DND-41 (cell line): ENCODE measurements around the gene OST4.
A peak's percentile ranks its signal among the peaks of the same experiment; 100 is the strongest.

Experiments
- ATAC-seq: fragments of 200-7000 bp; cut with Tn5 transposase; 3 replicates; pipeline ENCODE4 v1.9.1; 2021; ENCODE audit warnings: low read depth; ENCODE audit not compliant: insufficient read depth
- DNase-seq: peaks from one replicate; pipeline ENCODE4 v3.0.0-alpha.2; 2020
- H2AFZ ChIP-seq: 2 replicates; pipeline ENCODE4 v1.6.0; 2012; ENCODE audit warnings: low read depth, low read length
- H3K27ac ChIP-seq: 2 replicates; pipeline ENCODE4 v1.5.1; 2012; ENCODE audit warnings: low read length, inconsistent platforms
- H3K27me3 ChIP-seq: fragments of 200-600 bp; sonication (generic); 2 replicates; pipeline ENCODE4 v1.6.0; 2012; ENCODE audit warnings: low read length, mild to moderate bottlenecking, inconsistent platforms; ENCODE audit not compliant: insufficient read depth, poor library complexity
- H3K36me3 ChIP-seq: 2 replicates; pipeline ENCODE4 v1.5.1; 2012; ENCODE audit warnings: low read length, inconsistent platforms; ENCODE audit not compliant: insufficient read depth
- H3K4me1 ChIP-seq: 2 replicates; pipeline ENCODE4 v1.5.1; 2012; ENCODE audit warnings: mild to moderate bottlenecking, low read length; ENCODE audit not compliant: insufficient read depth
- H3K4me2 ChIP-seq: 2 replicates; pipeline ENCODE4 v1.6.0; 2012; ENCODE audit warnings: mild to moderate bottlenecking, moderate library complexity, low read length, inconsistent platforms; ENCODE audit not compliant: insufficient read depth
- H3K4me3 ChIP-seq, 2 experiments: fragments of 200-600 bp in 1 of 2; shearing (Covaris generic) in 1 of 2; 2 replicates each; pipeline ENCODE4 v1.5.1; 2012 to 2016; ENCODE audit warnings: inconsistent platforms in 2 of 2, low read length in 2 of 2, mild to moderate bottlenecking in 2 of 2, low read depth in 1 of 2, moderate library complexity in 1 of 2
- H3K79me2 ChIP-seq: 2 replicates; pipeline ENCODE4 v1.6.0; 2012; ENCODE audit warnings: low read length, inconsistent platforms; ENCODE audit not compliant: insufficient read depth
- H3K9ac ChIP-seq: 2 replicates; pipeline ENCODE4 v1.6.0; 2012; ENCODE audit warnings: low read depth, mild to moderate bottlenecking, inconsistent platforms, low read length, moderate library complexity
- H3K9me3 ChIP-seq: 2 replicates; pipeline ENCODE4 v1.5.1; 2012; ENCODE audit warnings: low read length, moderate library complexity, mild to moderate bottlenecking, inconsistent platforms; ENCODE audit not compliant: insufficient read depth, severe bottlenecking
- H4K20me1 ChIP-seq: 2 replicates; pipeline ENCODE4 v1.6.0; 2012; ENCODE audit warnings: low read length; ENCODE audit not compliant: insufficient read depth
- CTCF ChIP-seq: IDR thresholded peaks from 2 replicates; pipeline ENCODE4 v1.5.1; 2012; ENCODE audit warnings: borderline replicate concordance, low read length, moderate library complexity, mild to moderate bottlenecking; ENCODE audit not compliant: poor library complexity, severe bottlenecking; ENCODE audit errors: extremely low read depth
- EZH2 ChIP-seq: IDR thresholded peaks from 3 replicates; pipeline ENCODE4 v1.6.1; 2012; ENCODE audit warnings: borderline replicate concordance, low read depth, mild to moderate bottlenecking, moderate library complexity, low read length, inconsistent platforms; ENCODE audit not compliant: severe bottlenecking

Gene OST4

GRCh38 chr2:27070653-27071276 lies 689 bp downstream of the OST4 start:
- Histone ChIP-seq H2AFZ (peak overlapping the region; percentile 73), H3K4me1 (peaks cover 50% of the 10 kb centered on the region), H3K79me2 (peaks cover 28% of the 10 kb centered on the region), H3K4me3 (peak overlapping the region; percentile 84 to 91), H4K20me1 (peaks cover 20% of the 10 kb centered on the region; the same call in 1 of the 2 replicates), H3K36me3 (peaks cover 40% of the 10 kb centered on the region), H3K9me3 (no peaks in the 10 kb centered on the region), H3K9ac (peak overlapping the region; percentile 84), H3K4me2 (peak overlapping the region; percentile 95), H3K27me3 (no peaks in the 10 kb centered on the region), H3K27ac (peak overlapping the region; percentile 72)
- ATAC-seq (no peak), DNase-seq (no peak)
- no peak for TF ChIP-seq EZH2
- TF ChIP-seq CTCF = no peak

- H3K79me2 ChIP-seq = peaks cover 28% of the 10 kb centered on the region
- H3K9ac ChIP-seq = peak overlapping the region; percentile 84
- H3K4me2 ChIP-seq = peak overlapping the region; percentile 95
- H3K4me3 ChIP-seq = peak overlapping the region; percentile 84 to 91; a peak in 3 of 4 replicates
- TF ChIP-seq CTCF = no peak
- no peak for TF ChIP-seq EZH2
- peaks cover 43% of the 10 kb centered on the region for H3K4me1 ChIP-seq
- DNase-seq = no peak
- H2AFZ ChIP-seq = no peak overlapping the region
- no peaks in the 10 kb centered on the region for H3K9me3 ChIP-seq
- ATAC-seq = no peak
- H4K20me1 ChIP-seq = peaks cover 20% of the 10 kb centered on the region; the same call in 1 of the 2 replicates
- no peaks in the 10 kb centered on the region for H3K27me3 ChIP-seq
- H3K36me3 ChIP-seq = peaks cover 45% of the 10 kb centered on the region
- peak overlapping the region; percentile 72; the same call in 1 of the 2 replicates for H3K27ac ChIP-seq
Observed at GRCh38 chr2:27069961-27070618, 1.4 kb downstream of the OST4 start.

GRCh38 chr2:27069436-27069835 lies 2.0 kb downstream of the OST4 start:
- H3K9me3 ChIP-seq = no peaks in the 10 kb centered on the region
- peaks cover 37% of the 10 kb centered on the region for H3K4me1 ChIP-seq
- TF ChIP-seq CTCF (no peak), EZH2 (no peak)
- H3K9ac ChIP-seq = peak overlapping the region; percentile 84; the same call in 1 of the 2 replicates
- H3K79me2 ChIP-seq = peaks cover 28% of the 10 kb centered on the region
- H3K27me3 ChIP-seq = no peaks in the 10 kb centered on the region
- H3K4me2 ChIP-seq = peak overlapping the region; percentile 95; the same call in 1 of the 2 replicates
- no peak overlapping the region for H2AFZ ChIP-seq
- H3K36me3 ChIP-seq = peaks cover 48% of the 10 kb centered on the region
- no peak for DNase-seq
- no peak overlapping the region for H3K4me3 ChIP-seq
- no peak overlapping the region for H3K27ac ChIP-seq
- peaks cover 20% of the 10 kb centered on the region; the same call in 1 of the 2 replicates for H4K20me1 ChIP-seq
- no peak for ATAC-seq
